GM12891 (cell line): ENCODE data around the gene SLC22A2. TPM values are rescaled to one million over a fixed set of nuclear protein-coding genes. Genes with fewer than 3 reads are reported as not detected.
"Not testable (repeated sequence)": the region's sequence is repeated elsewhere in the genome, so short reads cannot be mapped to it uniquely, and the experiment has no call there.

Source experiments
- DNase-seq: peaks from one replicate; pipeline ENCODE4 v3.0.0; 2011; ENCODE audit warnings: low spot score; ENCODE audit not compliant: insufficient read length
- FAIRE-seq: peaks from 2 replicates; lab custom pipeline; 2011; peaks lifted over from hg19 to GRCh38; lab: Jason Lieb, UNC
- PAX5 ChIP-seq: IDR thresholded peaks from 2 replicates; pipeline ENCODE4 v1.6.1; 2011; ENCODE audit warnings: low read length, moderate library complexity, mild to moderate bottlenecking; ENCODE audit not compliant: insufficient read depth, severe bottlenecking
- POLR2A ChIP-seq: IDR thresholded peaks from 2 replicates; pipeline ENCODE4 v1.6.1; 2011; ENCODE audit warnings: low read depth, low read length, control low read depth
- POLR2AphosphoS5 ChIP-seq: IDR thresholded peaks from 2 replicates; pipeline ENCODE4 v1.6.1; 2011; ENCODE audit warnings: low read depth, low read length, control low read depth
- POU2F2 ChIP-seq: IDR thresholded peaks from 2 replicates; pipeline ENCODE4 v1.6.1; 2011; ENCODE audit warnings: low read depth, mild to moderate bottlenecking, control low read depth, low read length, moderate library complexity
- SPI1 ChIP-seq: IDR thresholded peaks from 2 replicates; pipeline ENCODE4 v1.6.1; 2011; ENCODE audit warnings: low read depth, low read length, control low read depth
- TAF1 ChIP-seq: IDR thresholded peaks from 2 replicates; pipeline ENCODE4 v1.6.1; 2011; ENCODE audit warnings: low read depth, low read length, control low read depth
- polyA plus RNA-seq: library from polyadenylated mRNA; unstranded; fragments of >200 nt; gene quantifications from one replicate; pipeline ENCODE4 v1.2.1, GENCODE V29; 2012; ENCODE audit warnings: low read depth, missing spikeins, inconsistent platforms; ENCODE audit not compliant: missing spikeins

Gene SLC22A2
- not detected for polyA plus RNA-seq

DNA sequence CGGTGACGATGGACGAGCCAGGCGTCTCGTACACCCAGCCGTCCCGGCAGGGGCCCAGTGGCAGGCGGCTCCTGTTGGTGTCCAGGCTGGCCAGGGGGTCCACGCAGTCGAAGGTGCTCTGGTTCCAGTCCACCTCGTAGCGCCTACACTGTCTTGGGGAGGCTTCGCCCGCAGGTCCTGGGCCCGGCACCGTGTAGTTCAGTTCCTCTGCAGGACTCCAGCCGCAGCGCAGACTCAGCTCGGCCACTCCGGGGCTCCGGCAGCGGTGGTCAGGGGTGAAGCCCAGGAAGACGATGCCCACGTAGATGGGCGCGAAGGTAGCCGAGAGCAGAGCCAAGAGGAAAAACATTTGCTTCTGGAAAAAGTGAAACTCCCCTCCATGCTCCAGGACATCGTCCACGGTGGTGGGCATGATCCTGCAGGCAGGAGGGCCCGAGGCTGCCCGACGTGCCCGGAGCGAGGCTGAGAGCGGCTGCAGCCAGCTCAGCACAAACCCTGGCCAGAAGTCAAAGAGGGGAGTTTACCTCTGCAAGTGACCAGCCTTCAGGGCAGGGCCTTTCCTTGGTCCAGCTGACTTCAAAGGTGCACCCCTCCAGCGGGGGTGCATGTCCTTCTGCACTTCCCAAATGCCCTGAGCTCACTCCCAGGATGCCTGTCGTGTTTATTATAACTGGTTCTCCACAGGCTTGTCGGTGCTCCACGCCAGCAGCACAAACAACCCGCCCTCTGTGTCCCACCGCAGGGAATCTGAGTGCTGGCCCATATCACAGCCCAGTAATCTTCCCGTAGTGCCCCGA lies at the start of gene SLC22A2:
Gene SLC22A2 (minus strand): TSS at position 476 of the 797 bp plus-strand sequence. CDS start 64 bp downstream, at position 412.
- DNase-seq = no peak
- FAIRE-seq = no peak
- no peak for TF ChIP-seq POLR2A
- no peak for TF ChIP-seq SPI1
- no peak for TF ChIP-seq TAF1
- TF ChIP-seq POU2F2 = no peak
- no peak for TF ChIP-seq PAX5
- no peak for TF ChIP-seq POLR2AphosphoS5

DNA sequence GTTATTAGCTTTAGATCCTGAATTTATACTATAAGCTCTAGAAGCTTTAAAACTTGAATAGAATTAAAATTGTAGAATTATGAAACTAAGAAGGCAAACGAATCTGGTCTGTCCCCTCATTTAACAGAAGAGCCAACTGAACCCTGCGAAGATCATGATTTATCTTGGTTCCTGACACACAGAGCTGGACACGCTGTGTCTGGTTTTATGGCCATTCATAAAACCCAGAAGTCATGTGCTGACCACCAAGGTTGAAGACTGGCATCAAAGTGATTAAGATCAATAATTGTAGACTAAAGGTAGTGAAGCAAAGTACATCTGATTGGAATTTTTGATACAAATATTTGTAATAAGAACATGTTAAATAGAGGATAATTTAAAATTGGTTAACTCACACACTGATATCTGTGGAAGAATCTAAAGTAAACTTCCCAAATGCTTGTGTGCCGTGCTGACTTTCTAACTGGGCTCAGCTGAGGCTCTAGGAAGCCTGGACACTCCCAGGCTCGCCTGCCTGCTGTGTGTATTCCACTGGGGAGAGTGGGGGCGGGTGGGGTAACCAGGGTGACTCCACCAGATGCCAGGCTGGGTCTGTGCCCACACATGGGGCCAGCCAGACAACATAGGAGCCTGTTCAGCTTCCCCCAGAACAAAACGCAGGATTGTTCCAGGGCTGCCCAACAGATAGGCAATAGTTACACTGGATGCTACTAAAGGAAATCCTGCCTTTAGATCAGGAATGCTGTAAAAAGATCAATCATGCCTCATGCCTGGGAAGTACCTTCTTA lies 47.5 kb upstream of the SLC22A2 start:
- no peak for FAIRE-seq
- TF ChIP-seq SPI1 (no peak), TAF1 (no peak), POLR2A (no peak), PAX5 (no peak), POU2F2 (no peak), POLR2AphosphoS5 (no peak)
- DNase-seq = no peak

DNA sequence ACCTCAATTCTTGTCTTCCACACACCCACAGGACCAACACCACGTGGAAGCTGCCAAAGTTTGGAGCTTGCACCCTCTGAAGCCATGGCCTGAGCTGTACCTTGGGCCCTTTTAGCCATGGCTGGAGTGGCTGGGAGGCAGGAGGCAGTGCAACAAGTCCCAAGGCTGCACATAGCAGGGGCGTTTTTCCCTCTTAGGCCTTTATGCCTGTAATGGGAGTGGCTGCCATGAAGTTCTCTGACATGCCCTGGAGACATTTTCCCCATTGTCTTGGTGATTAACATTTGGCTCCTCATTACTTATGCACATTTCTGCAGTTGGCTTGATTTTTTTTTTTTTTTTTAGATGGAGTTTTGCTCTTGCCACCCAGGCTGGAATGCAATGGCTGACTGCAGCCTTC lies 45.2 kb upstream of the SLC22A2 start:
- FAIRE-seq (no peak), DNase-seq (no peak)
- TF ChIP-seq POLR2AphosphoS5 (no peak), TAF1 (no peak), POU2F2 (no peak), SPI1 (no peak), POLR2A (no peak), PAX5 (no peak)

DNA sequence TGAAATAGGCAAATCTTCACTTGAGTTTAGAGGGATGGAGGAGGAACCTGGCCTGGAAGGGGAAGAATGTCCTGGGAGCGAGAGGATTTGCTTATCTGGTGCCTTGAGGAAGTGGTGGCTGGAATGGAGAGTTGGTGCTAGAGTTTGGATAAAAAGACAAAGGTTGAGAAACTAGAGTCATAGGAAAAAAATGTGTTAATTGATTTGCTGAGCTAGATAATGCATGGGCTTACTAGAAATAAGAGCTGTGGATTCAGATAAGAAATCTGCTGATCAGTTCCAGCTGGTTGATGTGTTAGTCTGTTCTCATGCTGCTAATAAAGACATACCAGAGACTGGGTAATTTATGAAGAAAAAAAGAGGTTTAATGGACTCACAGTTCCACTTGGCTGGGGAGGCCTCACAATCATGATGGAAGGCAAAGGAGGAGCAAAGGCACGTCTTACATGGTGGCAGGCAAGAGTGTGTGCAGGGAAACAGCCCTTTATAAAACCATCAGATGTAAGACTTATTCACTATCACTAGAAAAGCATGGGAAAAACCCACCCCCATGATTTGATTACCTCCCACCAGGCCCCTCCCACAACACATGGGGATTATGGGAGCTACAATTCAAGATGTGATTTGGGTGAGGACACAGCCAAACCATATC lies 43.9 kb upstream of the SLC22A2 start:
- DNase-seq, FAIRE-seq: not testable (repeated sequence)

DNA sequence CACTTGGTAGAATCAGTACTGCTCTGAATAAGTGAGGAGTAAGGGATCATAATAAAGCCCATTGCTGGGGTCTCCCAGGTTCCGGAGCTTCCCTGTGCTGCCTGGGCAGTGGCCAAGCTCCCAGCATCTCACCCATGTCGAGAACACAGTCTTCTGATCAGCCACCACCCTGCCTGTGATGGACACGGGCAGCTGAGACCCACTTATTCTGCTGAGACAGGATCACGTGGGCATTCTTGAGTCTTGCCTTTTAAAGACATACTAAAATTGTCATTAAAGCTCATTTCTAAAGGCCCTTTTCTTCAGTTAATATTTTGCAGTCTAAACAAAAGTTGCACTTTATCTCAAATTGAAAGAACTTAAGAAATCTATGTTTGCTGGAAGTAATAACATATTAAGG lies 42.7 kb upstream of the SLC22A2 start:
- no peak for FAIRE-seq
- DNase-seq = no peak
- TF ChIP-seq TAF1 (no peak), PAX5 (no peak), SPI1 (no peak), POU2F2 (no peak), POLR2AphosphoS5 (no peak), POLR2A (no peak)

DNA sequence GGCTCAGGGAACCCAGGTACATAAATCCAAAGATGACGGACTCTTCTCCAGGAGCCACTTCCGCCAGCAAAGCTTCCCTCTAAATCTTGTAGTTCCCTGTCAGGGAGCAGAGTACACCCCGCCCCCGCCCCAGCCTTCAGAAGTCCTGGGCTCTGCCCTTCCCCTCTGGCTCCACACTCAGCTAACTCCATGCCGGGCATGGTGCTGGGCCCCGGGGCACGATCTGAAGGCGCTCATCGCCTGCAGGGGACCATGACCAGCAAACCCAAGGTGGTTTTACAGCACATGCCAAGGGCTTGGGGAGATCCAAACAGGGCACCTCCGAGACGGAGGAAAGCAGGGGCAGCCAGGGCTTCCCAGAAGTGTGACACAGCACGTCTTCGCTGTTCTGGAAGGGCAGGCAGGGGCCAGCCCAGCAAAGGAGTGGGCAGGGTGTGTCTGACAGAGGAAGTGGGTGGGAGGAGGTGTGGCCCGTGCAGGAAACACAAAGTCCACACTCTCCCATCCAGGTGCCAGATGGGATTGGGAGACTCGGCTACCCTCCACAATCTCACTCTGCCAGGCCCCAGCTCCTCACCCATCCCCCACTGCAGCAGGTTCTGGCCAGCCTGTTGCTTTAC lies 41.6 kb upstream of the SLC22A2 start:
- no peak for TF ChIP-seq TAF1
- no peak for TF ChIP-seq POLR2AphosphoS5
- TF ChIP-seq POLR2A = no peak
- no peak for TF ChIP-seq POU2F2
- no peak for TF ChIP-seq SPI1
- TF ChIP-seq PAX5 = no peak
- DNase-seq (no peak), FAIRE-seq (no peak)

DNA sequence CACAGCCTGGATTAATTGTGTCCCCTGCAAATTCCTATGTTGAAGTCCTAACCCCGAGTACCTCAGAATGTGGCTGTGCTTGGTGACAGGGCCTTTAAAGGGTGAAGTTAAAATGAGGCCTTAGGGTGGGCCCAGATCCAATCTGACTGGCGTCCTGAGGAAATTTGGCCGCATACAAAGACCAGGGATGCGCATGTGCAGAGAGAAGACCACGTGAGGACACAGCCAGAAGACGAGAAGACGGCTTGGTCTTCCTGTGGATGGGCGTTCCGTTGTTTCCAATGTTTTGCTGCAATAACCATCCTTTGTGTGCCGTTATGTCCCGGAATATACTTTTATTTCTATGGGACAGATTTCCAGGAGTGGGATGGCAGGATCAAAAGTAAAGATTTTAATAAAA lies 40.9 kb upstream of the SLC22A2 start:
- FAIRE-seq = no peak
- no peak for DNase-seq
- TF ChIP-seq POU2F2 = no peak
- no peak for TF ChIP-seq TAF1
- TF ChIP-seq PAX5 = no peak
- no peak for TF ChIP-seq POLR2AphosphoS5
- TF ChIP-seq SPI1 = no peak
- TF ChIP-seq POLR2A = no peak

DNA sequence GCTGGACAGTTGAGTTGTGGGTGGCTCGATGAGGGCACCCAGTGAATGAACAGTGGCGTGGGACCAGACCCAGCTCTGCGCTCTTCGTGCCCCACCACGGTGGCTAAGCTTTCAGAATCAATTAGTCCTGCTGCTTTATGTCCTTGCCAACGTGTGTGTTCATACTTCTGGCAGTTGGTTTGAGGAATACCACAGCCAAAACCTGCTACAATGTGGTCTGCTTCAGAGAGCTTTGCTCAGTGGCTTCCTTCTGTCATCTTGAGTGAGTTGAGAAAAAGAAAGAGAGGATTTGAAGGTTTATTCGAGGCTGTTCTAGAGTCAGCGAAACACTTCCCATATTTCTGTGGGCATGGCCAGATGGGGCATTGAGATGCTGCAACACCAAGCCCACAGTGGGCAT lies 39.5 kb upstream of the SLC22A2 start:
- DNase-seq (no peak), FAIRE-seq (no peak)
- TF ChIP-seq PAX5 = no peak
- no peak for TF ChIP-seq POU2F2
- TF ChIP-seq POLR2A = no peak
- TF ChIP-seq TAF1 = no peak

DNA sequence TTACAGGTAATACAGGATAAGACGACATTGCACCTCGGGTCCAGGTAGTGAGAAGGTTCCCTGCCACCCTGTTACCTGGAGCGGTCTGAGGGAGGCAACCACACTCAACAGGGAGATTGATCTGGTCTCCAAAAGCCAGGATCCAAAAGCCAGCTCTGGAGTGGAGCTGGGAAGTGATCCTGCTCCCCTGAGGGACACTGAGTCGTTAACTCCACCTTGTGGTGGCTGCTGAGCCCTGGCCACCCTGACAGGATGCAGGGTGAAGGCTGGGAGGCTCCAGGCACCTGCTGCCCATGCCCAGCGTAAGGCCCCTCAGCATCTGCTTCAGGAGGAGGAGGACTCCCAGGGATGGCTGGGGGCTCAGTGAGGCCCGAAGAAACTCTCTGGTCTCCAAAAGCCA lies 38.7 kb upstream of the SLC22A2 start:
- DNase-seq (no peak), FAIRE-seq (no peak)
- no peak for TF ChIP-seq PAX5
- TF ChIP-seq POU2F2 = no peak
- TF ChIP-seq POLR2A = no peak
- no peak for TF ChIP-seq SPI1
- no peak for TF ChIP-seq POLR2AphosphoS5
- no peak for TF ChIP-seq TAF1
